ENCODE results near the gene CDO1.

CDO1 gene

DNA sequence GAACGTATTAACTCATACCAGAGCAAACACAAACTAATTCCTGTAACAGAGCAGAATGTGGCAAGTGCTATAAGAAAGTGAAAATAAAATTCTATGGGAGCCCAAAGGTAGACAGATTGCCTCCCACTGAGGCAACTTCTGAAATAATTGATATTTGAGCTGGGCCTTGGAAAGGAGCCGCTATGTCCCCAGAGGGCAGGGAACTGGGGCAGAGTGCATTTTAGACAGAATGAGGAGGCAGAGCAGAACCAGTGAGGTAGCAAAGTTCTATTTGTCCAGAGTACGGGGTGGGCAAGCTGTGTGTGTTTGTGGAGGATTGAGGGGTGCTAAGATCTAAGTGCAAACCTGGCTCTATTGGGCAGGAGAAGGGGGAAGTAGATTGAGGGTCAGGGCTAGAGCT is 19.8 kb downstream of the CDO1 start:
- no peaks in the 10 kb centered on the region for H3K9me3 ChIP-seq
- H4K20me1 ChIP-seq, result no peaks in the 10 kb centered on the region
- H3K9ac ChIP-seq, result no peak overlapping the region
- no peaks in the 10 kb centered on the region for H3K36me3 ChIP-seq
- no peaks in the 10 kb centered on the region for H3K27me3 ChIP-seq
- no peak for TF ChIP-seq Cebpa-rat (IDR thresholded peaks at IDR 0.05)
- H3K4me1 ChIP-seq, result no peaks in the 10 kb centered on the region
- no peak overlapping the region for H3K4me2 ChIP-seq
- no peak overlapping the region for H3K4me3 ChIP-seq
- no peak overlapping the region for H3K27ac ChIP-seq

DNA sequence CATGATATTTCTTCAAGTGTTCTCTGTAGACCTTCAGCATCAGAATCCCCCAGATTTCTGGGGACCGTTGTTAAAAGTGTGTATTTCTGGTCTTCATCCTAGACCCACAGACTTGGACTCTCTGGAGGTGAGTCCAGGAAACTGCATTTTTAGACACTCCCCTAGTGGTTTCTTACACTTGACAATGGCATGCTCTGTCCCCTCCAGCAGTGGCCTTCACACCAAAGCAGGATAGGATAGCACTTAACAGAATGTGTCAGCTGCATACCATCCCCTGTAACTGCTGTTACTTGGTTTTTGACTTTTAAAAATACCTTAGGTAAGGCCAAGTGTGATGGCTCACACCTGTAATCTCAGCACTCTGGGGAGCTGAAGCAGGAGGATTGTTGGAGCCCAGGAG is 20.8 kb downstream of the CDO1 start:
- no peaks in the 10 kb centered on the region for H4K20me1 ChIP-seq
- no peak overlapping the region for H3K9ac ChIP-seq
- H3K27ac ChIP-seq, result no peak overlapping the region
- H3K9me3 ChIP-seq, result no peaks in the 10 kb centered on the region
- no peak overlapping the region for H3K4me3 ChIP-seq
- H3K36me3 ChIP-seq, result no peaks in the 10 kb centered on the region
- no peak overlapping the region for H3K4me2 ChIP-seq
- no peaks in the 10 kb centered on the region for H3K27me3 ChIP-seq
- no peak for TF ChIP-seq Cebpa-rat (IDR thresholded peaks at IDR 0.05)
- H3K4me1 ChIP-seq, result no peaks in the 10 kb centered on the region

DNA sequence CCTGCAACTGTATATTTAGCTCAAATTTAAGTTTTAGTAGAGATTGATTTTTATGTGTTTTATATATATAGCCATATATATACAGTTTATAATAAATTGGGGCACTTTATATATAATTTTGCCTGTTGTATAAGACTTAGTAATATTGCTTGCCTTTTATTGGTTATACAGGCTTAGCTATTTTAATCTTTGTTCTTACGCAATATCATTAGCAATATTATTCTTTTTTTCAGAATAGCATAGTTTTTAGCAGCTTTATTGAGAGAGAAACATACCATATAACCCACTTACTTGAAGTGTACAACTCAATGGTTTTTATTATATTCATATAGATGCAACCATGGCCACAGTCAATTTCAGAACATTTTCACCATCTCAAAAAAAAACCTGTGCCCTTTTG is 28.0 kb downstream of the CDO1 start:
- H3K4me1 ChIP-seq, result no peaks in the 10 kb centered on the region
- H3K27me3 ChIP-seq, result no peaks in the 10 kb centered on the region
- H3K4me3 ChIP-seq, result no peak overlapping the region
- TF ChIP-seq Cebpa-rat (IDR thresholded peaks at IDR 0.05), result no peak
- H3K36me3 ChIP-seq, result no peaks in the 10 kb centered on the region
- no peak overlapping the region for H3K27ac ChIP-seq
- no peak overlapping the region for H3K4me2 ChIP-seq
- H4K20me1 ChIP-seq, result no peaks in the 10 kb centered on the region
- H3K9ac ChIP-seq, result no peak overlapping the region
- H3K9me3 ChIP-seq, result no peaks in the 10 kb centered on the region

DNA sequence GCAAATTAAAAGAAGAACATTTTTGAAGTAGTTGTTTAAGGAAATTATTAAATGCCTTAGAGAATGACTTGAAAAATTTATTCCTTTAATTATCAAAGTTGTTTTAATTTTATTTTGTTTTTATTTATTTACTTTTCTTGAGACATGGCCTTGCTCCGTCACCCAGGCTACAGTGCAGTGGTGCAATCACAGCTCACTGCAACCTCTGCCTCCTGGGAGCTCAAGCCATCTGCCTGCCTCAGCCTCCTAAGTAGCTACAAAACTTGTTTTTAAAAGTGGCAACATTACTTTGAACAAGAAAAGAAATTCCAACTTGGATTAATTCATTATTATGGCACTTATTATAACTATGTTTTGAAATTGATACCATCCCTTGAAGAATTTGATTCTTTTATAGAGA is 29.0 kb downstream of the CDO1 start:
- H3K4me3 ChIP-seq, result no peak overlapping the region
- H3K36me3 ChIP-seq, result no peaks in the 10 kb centered on the region
- no peaks in the 10 kb centered on the region for H4K20me1 ChIP-seq
- H3K27me3 ChIP-seq, result no peaks in the 10 kb centered on the region
- no peaks in the 10 kb centered on the region for H3K9me3 ChIP-seq
- H3K9ac ChIP-seq, result no peak overlapping the region
- TF ChIP-seq Cebpa-rat (IDR thresholded peaks at IDR 0.05), result no peak
- no peaks in the 10 kb centered on the region for H3K4me1 ChIP-seq
- no peak overlapping the region for H3K27ac ChIP-seq
- H3K4me2 ChIP-seq, result no peak overlapping the region

DNA sequence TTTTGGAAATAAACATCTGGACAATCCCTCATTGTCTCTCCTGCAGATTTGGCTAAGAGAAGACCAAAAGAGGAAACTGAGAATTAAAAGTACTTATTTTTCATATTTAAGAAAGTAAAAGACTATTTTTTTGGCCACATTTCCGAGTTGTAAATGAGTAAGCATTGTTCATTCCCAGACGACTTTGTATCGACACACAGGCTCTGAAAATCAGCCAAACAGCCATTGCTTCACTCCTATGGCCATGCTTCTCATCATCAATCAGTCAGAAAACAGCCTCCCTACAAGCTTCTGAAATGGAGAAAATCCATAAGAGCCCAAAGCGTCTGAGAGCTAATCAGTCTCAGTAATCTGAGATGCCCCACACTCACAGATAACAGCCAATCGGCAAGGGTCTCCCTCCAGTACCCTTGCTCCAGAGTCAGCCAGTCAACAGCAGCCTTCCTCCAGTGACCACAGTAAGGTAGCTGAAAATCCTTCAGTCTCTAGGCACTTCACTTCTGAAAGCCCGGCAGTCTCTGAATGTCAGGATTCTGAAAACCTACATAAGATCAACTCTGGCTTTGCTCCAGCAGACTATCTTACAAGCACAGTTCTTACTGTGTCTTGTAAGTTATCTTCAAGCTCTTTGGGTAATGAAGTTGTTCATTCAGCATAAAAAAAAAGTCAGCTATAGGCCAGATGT is 30.9 kb downstream of the CDO1 start:
- Histone ChIP-seq H3K4me1 (no peaks in the 10 kb centered on the region), H3K9ac (no peak overlapping the region), H3K27me3 (no peaks in the 10 kb centered on the region), H3K36me3 (no peaks in the 10 kb centered on the region), H3K4me3 (no peak overlapping the region), H4K20me1 (no peaks in the 10 kb centered on the region), H3K9me3 (no peaks in the 10 kb centered on the region), H3K4me2 (no peak overlapping the region), H3K27ac (no peak overlapping the region)
- no peak for TF ChIP-seq Cebpa-rat (IDR thresholded peaks at IDR 0.05)

DNA sequence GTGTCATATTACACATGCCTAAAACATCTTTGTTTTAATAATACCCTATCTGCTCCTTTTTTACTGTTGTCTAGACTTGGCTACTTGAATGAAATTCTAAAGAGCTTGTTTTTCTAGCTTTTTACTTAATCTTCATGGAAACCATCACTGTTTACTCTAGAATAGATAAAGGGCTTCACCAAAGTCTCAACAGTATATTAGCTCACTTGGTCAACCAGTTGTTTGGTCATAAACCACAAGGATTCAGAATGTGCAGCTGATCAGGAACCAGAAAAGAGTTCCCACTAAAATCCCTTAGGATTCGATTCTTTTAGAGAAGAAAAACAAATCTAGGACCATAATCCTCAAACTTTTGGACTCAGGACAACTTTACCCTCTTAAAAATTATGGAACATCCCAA is 38.0 kb downstream of the CDO1 start:
- Histone ChIP-seq H3K27me3 (no peaks in the 10 kb centered on the region), H3K4me2 (no peak overlapping the region), H3K36me3 (no peaks in the 10 kb centered on the region), H4K20me1 (no peaks in the 10 kb centered on the region), H3K9me3 (no peaks in the 10 kb centered on the region), H3K27ac (no peak overlapping the region), H3K9ac (no peak overlapping the region), H3K4me3 (no peak overlapping the region), H3K4me1 (no peaks in the 10 kb centered on the region)
- no peak for TF ChIP-seq Cebpa-rat (IDR thresholded peaks at IDR 0.05)

DNA sequence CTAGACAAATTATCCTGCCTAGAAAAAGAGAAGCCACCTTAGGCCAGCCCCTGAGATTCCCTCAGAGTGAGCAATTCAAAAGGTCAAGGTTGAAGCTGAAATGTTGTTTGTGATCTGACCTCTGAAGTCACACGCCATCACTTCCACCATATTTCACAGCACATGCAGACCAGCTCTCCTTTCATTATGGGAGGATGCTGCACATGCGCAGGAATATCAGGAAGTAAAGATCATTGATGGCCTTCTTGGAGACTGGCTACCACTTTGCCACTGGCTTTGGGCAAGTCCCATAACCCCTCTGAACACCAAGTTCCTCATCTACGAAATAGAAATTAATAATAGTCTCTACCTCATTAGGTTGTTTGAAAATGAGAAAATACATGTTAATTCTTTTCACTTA is 39.5 kb downstream of the CDO1 start:
- H3K27me3 ChIP-seq, result no peaks in the 10 kb centered on the region
- H3K4me1 ChIP-seq, result peaks cover 7% of the 10 kb centered on the region; the same call in 1 of the 2 replicates
- no peaks in the 10 kb centered on the region for H4K20me1 ChIP-seq
- no peaks in the 10 kb centered on the region for H3K9me3 ChIP-seq
- no peak overlapping the region for H3K4me2 ChIP-seq
- H3K4me3 ChIP-seq, result no peak overlapping the region
- H3K9ac ChIP-seq, result no peak overlapping the region
- TF ChIP-seq Cebpa-rat (IDR thresholded peaks at IDR 0.05), result no peak
- H3K36me3 ChIP-seq, result no peaks in the 10 kb centered on the region
- no peak overlapping the region for H3K27ac ChIP-seq

DNA sequence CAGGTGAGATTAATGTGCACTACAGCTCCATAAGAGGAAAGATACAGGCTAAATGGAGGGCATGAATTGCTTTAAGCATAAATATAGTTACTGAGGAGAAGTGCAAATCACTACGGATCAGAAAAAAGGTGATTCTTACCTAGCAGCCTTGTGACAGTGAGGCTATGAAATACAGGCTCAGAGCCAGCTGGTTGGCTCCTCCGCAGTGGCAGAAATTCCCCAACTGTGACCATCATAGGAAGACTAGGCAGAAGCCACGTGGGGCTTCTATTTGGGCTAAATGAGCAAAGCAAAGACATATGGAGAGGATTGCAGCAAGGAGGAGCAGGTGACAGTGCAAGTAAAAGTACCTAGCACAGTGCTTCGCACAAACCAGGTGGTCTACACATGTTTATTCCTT is 40.5 kb downstream of the CDO1 start:
- no peak overlapping the region for H3K4me3 ChIP-seq
- H3K27ac ChIP-seq, result no peak overlapping the region
- no peaks in the 10 kb centered on the region for H3K9me3 ChIP-seq
- no peaks in the 10 kb centered on the region for H3K36me3 ChIP-seq
- H3K4me1 ChIP-seq, result peaks cover 7% of the 10 kb centered on the region; the same call in 1 of the 2 replicates
- no peaks in the 10 kb centered on the region for H3K27me3 ChIP-seq
- TF ChIP-seq Cebpa-rat (IDR thresholded peaks at IDR 0.05), result no peak
- no peak overlapping the region for H3K4me2 ChIP-seq
- no peak overlapping the region for H3K9ac ChIP-seq
- H4K20me1 ChIP-seq, result no peaks in the 10 kb centered on the region

DNA sequence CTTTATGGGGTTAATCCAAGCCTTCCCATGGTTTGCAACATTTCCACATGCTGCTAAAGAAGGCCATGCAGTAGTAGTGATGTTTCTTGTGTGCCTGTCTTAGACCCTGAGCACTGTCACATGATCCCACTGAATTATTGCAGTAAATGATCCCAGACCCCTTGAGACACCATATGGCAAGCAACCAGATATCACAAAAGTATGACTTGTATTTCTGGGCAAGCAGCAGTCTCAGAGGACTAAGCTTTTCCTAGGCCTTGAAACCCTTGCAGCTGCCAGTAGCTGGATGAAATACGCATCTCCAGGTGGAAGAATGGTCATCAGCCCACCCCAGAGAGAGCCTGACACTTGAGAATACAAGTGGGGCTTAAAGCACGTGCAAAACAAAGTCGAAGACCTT is 41.8 kb downstream of the CDO1 start:
- Histone ChIP-seq H3K4me1 (peaks cover 7% of the 10 kb centered on the region; the same call in 1 of the 2 replicates), H3K27me3 (no peaks in the 10 kb centered on the region), H3K27ac (no peak overlapping the region), H3K4me3 (no peak overlapping the region), H4K20me1 (no peaks in the 10 kb centered on the region), H3K9ac (no peak overlapping the region), H3K36me3 (no peaks in the 10 kb centered on the region), H3K4me2 (no peak overlapping the region), H3K9me3 (no peaks in the 10 kb centered on the region)
- TF ChIP-seq Cebpa-rat (IDR thresholded peaks at IDR 0.05), result no peak

DNA sequence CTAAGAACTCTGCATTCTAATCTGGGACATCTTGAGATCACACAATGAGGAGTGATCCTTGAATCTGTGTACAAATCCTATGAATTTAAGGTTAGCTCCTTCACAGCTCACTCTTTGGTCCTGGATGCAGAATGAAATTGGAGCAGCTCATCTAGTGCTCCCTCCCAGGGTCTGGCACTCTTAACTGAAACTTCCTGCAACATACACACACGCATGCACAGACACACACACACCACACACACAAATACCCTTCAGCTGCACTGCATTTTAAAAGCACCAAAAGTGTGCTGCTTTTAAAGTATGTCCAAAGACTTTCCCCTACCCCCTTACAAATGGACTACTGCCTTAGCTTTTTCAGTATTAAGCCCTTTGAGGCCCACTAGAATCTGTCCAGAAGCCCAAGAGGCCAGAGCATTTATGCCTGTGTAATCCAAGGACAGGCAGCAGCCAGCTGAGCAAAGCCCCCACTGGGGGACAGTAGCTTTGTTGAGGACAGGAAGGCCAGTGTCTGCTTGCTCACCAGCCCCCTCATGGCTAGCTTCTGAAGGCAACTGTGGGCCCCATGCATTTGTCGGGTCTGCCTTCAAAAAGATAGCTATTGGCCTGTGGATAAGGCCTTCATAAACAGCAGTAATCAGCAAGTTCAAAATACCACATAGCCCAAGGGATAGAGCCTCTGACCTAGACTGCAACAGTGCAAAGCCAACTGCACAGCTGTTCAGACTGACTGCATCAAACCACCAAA is 43.6 kb downstream of the CDO1 start:
- no peak for TF ChIP-seq Cebpa-rat (IDR thresholded peaks at IDR 0.05)
- Histone ChIP-seq H3K27me3 (no peaks in the 10 kb centered on the region), H3K36me3 (no peaks in the 10 kb centered on the region), H3K4me3 (no peak overlapping the region), H3K9ac (no peak overlapping the region), H3K9me3 (no peaks in the 10 kb centered on the region), H3K4me1 (peaks cover 7% of the 10 kb centered on the region; the same call in 1 of the 2 replicates), H4K20me1 (no peaks in the 10 kb centered on the region), H3K27ac (no peak overlapping the region), H3K4me2 (no peak overlapping the region)

Measured in BLaER1 (cell line).